ENCODE results near the gene MS4A1. TPM values are rescaled to one million over a fixed set of nuclear protein-coding genes. Genes with fewer than 3 reads are reported as not detected.
"Not testable (repeated sequence)": the region's sequence is repeated elsewhere in the genome, so short reads cannot be mapped to it uniquely, and the experiment has no call there.

Gene MS4A1
- total RNA-seq, 1 donor, result not detected

GRCh38 chr11:60498853-60499252, 43.2 kb downstream of the MS4A1 start:
- DNase-seq (ENCODE audit: low read depth), result no peak
- TF ChIP-seq CTCF (IDR thresholded peaks at IDR 0.05; ENCODE audit: insufficient read depth, low read length), result no peak
- no peak overlapping the region for H3K4me3 ChIP-seq (ENCODE audit: low read depth, low read length)

- no peak for TF ChIP-seq CTCF (IDR thresholded peaks at IDR 0.05; ENCODE audit: insufficient read depth, low read length)
- no peak overlapping the region for H3K4me3 ChIP-seq (ENCODE audit: low read depth, low read length)
- DNase-seq (ENCODE audit: low read depth), result no peak
Measured at GRCh38 chr11:60500276-60500910, 44.7 kb downstream of the MS4A1 start.

- no peak for TF ChIP-seq CTCF (IDR thresholded peaks at IDR 0.05; ENCODE audit: insufficient read depth, low read length)
- DNase-seq (ENCODE audit: low read depth), result no peak
- H3K4me3 ChIP-seq (ENCODE audit: low read depth, low read length), result no peak overlapping the region
Measured at GRCh38 chr11:60502221-60502775, 46.7 kb downstream of the MS4A1 start.

GRCh38 chr11:60504219-60504905, 48.7 kb downstream of the MS4A1 start:
- TF ChIP-seq CTCF (IDR thresholded peaks at IDR 0.05; ENCODE audit: insufficient read depth, low read length), result no peak
- no peak overlapping the region for H3K4me3 ChIP-seq (ENCODE audit: low read depth, low read length)
- DNase-seq (ENCODE audit: low read depth), result no peak

- not testable (repeated sequence) for H3K4me3 ChIP-seq (ENCODE audit: low read depth, low read length); DNase-seq (ENCODE audit: low read depth)
Measured at GRCh38 chr11:60509609-60510008, 54.0 kb downstream of the MS4A1 start.

- not testable (repeated sequence) for H3K4me3 ChIP-seq (ENCODE audit: low read depth, low read length); DNase-seq (ENCODE audit: low read depth)
Measured at GRCh38 chr11:60510209-60510608, 54.6 kb downstream of the MS4A1 start.

- TF ChIP-seq CTCF (IDR thresholded peaks at IDR 0.05; ENCODE audit: insufficient read depth, low read length), result no peak
- no peak for DNase-seq (ENCODE audit: low read depth)
- no peak overlapping the region for H3K4me3 ChIP-seq (ENCODE audit: low read depth, low read length)
Measured at GRCh38 chr11:60511393-60511792, 55.7 kb downstream of the MS4A1 start.
